Amniotic stem cell (primary cell): Measurements from ENCODE around the gene BRD4.
"Not testable (repeated sequence)": the region's sequence is repeated elsewhere in the genome, so short reads cannot be mapped to it uniquely, and the experiment has no call there.

Experiments
- DNase-seq: peaks from one replicate; lab custom pipeline; 2025; lab: John Stamatoyannopoulos, UW

The BRD4 gene

DNA sequence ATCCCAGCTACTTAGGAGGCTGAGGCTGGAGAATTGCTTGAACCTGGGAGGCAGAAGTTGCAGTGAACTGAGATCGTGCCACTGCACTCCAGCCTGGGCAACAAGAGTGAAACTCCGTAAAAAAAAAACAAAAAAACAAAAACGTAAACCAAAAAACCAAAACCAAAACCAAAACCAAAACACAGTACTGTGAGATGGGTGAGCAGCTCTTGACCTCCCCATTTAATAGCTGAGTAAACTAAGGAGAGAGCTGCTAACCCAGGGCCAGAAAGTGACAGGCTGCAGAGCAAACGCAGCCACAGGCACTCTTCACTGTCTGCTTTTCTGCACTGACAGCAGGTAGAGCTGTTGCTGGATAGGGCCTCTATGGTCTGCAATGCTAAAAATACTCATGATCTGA, 27.7 kb upstream of the BRD4 start:
- not testable (repeated sequence) for DNase-seq

DNA sequence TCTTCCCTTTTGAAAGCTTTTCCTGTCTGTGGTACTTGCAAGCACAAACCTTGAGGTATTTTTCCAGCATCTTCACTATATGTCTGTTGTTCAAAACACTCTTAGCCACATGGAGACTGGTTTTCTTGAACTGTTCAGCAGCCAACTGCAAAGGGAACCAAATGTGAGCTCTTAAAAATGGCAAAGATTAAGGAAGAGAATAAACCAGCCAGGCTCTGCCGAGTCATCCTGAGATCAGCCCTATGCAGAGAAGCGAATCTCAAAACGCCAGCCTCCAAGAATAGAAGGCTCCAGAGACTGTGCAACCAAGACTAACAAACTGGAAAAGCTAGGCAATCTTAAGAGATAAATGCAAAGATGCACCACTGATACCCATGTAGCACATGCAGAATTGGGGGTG, 26.6 kb upstream of the BRD4 start:
- DNase-seq, result no peak

DNA sequence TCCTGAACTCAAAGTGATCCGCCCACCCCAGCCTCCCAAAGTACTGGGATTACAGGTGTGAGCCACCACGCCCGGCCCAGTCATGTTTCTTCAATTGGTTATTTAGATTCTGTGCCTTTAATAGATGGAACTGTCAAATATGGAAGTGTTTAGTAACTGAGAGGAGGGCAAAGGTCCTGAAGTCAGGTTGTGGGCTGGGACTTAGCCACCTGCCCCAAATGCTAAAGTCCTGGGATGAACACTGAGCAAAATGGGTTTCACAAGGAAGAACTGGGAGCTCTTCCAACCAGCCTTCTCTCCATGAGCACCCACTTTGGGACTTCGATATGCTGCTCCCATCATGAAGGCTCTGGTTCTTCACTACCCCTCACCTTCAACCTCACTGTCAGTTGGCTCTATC, 25.6 kb upstream of the BRD4 start:
- no peak for DNase-seq

DNA sequence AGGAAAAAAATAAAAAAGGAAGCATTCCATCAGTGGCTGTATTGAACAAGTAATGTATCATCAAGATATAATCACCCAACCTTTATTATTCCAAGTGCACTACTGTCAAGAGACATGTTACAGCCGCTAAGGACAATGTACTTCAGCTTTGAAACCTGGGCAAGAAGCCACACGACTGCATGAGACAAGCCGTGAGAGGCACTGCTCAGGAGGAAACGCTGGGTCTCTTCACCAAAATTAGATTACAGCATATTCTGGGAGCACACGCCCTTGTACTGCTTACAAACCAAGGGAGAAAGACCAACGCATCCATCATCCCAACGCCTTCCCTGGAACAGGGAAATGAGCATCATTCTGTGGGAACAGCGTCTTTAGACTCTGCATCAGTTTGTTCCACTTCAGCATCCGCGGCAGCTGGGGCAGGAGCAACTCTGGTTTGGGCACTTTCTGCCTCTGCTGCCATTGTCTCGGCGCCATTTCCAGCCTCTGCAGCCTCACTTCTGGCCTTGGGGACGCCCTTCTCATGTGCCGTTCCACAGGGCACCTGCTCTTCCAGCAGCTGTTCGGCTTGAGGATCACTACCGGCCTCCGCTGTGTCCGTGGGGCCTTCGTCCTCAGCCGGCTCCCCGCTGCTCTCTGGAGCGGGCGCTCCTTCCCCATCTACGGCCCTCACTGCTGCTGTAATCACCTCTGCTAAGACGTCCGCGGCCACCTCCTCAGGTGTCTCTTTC, 22.4 kb upstream of the BRD4 start:
- no peak for DNase-seq

DNA sequence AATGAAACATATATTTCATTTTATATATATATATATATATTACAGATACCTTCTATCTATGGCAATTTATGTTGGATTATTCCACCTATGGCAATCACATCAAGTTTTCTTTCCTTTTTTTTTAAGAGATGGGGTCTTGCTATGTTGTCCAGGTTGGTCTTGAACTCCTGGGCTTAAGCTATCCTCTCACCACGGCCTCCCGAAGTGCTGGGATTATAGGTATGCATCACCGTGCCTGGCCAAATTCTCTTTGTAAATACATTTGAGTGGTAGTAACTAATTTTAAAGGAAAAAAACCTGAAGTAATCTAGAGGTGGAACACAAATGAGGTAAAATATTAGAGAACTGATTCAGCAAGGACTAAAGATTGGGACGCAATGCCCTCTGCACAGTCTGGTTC, 21.6 kb upstream of the BRD4 start:
- no peak for DNase-seq

DNA sequence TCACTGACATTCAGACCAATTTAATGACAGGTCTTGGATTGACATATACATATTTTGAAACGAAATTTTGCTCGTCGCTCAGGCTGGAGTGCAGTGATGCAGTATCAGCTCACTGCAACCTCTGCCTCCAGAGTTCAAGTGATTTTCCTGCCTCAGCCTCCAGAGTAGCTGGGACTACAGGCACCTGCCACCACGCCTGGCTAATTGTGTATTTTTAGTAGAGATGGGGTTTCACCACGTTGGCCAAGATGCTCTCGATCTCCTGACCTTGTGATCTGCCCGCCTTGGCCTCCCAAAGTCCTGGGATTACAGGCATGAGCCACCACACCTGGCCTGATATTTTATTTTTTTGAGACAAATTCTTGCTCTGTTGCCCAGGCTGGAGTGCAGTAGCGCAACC, 20.2 kb upstream of the BRD4 start:
- not testable (repeated sequence) for DNase-seq

DNA sequence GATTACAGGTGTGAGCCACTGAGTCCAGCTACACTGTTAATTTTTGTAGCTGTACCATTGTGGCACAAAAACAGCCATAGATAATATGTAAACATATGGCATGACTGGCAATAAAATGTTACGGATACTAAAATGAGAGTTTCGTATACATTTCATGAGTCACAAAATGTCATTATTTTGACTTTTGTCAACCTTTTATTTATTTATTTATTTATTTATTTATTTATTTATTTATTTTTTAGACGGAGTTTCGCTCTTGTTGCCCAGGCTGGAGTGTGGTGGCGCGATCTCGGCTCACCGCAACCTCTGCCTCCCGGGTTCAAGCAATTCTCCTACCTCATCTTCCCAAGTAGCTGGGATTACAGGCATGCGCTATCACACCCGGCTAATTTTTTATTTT, 9.0 kb upstream of the BRD4 start:
- not testable (repeated sequence) for DNase-seq

DNA sequence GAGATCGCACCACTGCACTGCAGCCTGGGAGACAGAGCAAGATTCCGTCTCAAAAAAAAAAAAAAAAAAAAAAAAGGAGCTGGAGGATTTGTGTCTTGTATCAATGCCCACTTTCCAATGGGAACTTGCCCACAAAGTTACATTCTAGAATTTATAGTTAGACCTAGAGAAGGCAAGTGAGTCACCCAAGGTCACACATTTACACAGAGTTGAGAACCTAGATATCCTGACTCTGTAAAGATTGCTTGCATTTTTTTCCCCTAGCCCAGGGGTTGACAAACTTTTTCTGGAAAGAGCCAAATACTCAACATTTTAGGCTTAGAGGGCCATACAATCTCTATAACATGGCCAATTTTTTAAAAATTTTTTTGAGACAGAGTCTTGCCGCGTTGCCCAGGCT, 7.7 kb upstream of the BRD4 start:
- DNase-seq, result no peak

DNA sequence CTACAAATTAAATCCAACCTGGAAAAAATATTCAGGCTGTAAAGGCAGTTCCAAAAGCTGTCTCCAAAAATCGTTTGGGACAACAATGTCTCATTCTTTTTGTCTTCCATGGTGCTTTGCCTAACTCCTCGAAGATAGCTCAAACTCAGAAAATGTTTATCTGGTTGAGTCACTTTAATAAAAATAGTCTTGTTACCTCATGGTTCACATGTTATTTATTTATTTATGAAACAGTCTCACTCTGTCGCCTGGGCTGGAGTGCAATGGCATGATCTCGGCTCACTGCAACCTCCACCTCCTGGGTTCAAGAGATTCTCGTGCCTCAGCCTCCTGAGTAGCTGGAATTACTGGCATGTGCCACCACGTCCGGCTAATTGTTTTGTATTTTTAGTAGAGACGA, 4.9 kb upstream of the BRD4 start:
- DNase-seq, result no peak

DNA sequence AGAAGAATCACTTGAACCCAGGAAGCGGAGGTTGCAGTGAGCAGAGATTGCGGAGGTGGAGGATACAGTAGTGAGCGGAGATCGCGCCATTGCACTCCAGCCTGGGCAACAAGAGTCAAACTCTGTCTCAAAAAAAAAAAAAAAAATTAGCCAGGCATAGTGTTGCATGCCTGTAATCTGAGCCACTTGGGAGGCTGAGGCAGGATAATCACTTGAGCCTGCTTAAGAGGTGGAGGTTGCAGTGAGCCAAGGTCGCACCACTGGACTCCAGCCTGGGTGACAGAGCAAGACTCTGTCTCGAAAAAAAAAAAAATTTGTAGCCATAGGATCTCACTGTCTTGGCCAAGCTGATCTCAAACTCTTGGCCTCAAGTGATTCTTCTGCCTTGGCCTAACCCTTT, 3.7 kb upstream of the BRD4 start:
- not testable (repeated sequence) for DNase-seq

DNA sequence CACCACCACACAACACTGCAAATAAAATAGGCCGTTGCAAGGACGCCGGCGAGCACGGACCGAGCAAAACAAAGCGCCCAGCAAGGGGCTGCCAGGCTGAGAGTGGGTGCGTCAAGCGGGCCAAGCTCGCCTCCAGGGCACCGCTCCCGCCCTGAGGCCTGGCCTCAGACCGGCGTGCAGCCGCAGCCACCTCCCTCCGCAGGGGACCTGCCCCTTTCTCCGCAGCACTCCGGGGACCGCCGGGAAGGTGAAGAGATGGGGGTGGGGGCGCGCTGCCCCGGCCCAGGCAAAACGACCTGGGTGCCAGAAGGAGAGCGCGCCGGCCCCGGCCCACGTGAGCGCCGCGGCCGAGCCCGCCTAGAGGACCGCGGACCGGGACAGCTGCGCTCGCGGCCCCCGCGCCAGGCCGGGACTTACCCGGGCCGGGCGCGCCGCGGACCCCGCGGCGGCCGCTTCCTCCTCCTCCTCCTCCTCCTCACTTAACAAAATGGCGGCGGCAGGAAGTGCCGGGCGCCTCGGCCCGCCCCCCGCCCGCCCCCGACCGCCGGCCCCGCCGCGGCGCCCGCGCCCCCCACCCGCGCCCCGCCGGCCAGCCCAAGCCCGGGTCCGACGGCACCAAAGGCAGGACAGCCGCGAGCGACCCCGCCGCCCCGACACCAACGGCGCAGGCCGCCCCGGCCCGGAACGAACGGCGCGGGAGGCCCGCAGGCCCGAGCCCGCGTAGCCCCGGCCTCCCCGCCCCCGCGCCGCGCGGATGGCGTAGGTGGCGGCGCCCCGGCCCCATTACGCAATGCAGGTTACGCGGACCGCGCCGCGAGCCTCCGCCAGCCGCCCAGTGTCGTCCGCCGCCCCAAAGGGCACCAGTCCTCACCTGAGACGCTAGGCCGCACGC, 674 bp downstream of the BRD4 start:
- DNase-seq, result no peak

DNA sequence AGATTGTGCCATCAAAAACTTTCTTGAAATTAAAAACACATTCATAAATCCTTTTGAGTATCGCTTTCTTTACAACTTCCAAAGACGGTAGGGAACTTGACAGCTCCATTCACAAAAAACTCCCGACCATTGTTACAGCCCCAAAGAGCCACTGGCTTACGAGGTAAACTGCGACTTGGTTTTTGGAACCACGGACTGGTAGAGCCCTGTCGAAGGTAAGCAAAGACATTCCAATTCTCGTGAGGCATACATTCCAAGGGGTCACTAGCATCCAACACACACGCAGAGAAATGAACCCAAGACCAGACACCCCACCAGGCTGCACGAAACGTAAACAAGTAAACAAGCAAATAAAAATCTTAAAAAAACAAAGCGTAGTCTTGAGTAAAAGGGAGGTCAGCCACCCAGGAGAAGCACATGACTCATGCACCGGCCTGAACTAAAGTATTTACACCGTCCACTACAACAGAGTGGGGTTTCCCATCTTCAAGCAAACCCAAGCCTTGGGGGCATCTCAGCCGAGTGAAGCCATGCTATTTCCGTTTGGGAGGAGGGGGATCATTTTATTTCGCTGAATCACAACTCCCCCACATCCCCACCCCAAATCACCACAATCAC, 1.4 kb downstream of the BRD4 start:
- DNase-seq, result peak; percentile 77

DNA sequence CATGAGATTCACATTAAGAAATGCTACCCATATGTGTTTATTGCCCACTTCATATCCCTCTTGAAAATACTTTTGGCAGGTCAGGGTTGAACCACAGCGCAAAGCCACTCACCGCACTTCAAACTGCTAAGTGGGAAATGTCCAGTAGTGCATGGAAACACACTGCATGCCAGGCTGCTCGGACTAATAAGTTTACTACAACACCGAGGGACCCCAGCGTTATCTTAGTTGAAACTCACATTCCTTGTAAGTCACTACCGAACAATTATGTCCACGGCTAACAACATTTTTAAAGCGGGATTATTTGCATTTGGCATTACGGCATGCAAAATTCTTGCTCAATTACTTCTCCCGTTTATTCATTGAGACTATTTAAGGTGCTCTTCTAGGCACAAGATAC, 4.0 kb downstream of the BRD4 start:
- DNase-seq, result no peak

DNA sequence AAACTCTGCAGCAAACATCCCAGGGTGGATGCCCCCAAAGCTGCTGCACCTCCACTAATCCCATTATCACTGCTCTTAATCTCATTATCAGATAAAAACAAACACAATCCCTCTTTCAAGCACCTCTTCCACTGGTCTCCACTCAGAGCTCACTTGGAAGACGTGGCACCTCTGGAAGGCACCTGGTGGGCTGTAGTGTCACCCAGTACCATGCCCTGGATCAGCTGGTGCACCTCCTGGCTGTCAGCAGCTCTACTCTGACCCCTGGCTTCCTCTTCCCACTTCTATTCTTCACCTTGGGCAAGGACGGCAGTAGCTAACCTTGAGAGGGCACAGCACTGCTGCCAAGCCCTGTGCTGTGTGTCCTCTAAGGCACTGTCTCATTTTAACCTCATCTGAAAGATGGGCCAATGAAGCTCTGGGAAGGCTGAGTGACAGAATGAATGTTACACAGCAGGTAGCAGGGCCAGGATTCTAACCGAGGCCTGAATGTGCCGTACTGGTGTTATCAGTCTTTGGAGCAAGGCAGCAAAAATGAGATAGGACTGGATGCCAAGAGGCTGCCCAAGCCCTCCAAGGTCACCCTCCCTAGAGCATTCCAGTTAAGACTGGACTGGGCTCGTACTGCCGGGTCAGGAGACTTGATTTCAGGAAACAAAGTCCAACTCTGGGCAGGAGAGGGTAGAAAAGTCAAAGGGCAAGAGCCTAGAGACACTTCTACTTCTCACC, 7.4 kb downstream of the BRD4 start:
- no peak for DNase-seq

DNA sequence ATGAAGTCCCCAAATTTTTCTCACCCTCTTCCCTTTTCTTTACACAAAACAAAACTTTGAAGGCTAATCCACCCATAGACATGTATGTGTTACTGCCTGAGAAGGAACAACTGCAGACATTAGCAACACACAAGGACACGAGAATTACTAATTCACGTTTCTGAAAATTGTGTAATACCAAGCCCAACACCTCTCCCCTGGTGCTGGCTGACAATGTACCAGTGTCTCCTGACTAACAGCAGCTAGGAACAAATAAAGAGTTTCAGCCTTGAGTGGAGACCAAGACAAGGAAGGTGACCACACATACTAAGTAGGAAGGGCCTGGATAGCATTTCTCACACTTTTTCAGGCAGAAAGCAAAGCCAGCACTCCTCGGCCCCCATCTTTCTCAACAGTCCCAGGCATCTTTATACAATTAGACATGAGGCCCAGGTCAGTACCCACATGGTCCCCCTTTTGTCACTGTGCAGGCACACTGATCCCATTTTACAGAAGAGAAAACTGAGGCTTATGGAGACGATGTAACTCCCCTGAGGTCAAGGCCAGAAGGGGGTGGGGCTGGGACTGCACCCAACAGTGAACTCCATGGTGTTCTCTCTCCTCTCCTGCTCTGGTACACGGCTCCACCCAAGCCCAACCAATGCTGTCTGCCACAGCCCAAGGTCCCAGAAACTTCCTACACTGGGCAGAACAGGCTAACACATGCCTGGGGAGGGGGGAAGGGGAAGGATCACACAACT, 8.7 kb downstream of the BRD4 start:
- DNase-seq, result no peak

DNA sequence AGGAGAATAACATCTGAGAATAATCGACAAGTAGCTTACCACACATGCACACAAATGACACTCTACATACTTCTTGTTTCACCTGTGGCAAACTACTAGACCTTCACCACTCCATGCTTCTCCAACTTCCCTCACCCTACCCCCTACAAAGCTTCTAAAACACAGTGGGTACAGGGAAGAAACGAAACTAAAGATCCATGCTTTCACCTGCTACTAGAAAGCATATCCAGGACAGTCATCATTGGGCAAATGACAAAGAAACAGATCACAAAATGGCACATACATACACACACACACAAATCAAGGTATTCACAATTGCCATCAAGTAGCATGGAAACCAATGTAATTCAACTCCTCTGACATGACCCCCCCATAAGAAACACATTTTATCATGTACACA, 10.6 kb downstream of the BRD4 start:
- DNase-seq, result no peak

DNA sequence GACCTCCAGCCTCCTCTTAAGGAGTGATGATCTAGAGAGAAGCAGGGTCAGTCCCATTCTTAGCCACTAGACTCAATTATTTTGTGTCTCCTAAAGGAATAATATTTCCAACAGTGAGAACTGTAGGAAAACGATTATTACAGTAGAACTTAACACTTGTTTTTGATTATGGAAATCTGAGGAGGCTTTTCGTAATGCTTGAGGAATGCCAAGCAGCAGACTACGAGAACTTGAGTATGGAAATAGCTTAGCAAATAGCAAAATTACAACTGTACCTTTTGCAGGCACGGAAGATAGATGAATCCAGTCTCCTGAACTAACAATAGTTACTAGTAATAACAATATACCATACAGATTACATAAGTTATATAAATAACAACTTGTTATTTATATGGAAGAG, 12.2 kb downstream of the BRD4 start:
- DNase-seq, result peak; percentile 50

DNA sequence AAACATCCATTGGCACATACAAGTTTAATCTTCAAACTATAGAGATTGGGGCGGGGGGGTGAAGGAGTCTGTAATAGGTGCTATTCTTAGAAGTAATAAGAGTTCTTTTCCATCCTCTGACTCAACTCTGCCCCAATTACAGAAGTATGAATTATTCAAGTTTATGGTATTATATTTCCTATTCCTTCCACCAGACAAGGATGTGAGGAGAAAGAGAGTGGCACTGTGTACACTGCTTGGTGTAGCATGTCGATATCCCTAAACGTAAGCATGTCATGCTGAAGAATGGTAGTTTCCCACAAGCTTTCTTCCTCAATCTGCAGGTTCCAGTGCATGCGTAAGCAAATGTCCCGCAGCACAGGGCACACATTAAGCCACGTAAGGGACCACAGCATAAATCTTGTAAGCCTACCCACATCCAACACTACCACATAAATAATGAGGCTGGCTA, 14.1 kb downstream of the BRD4 start:
- DNase-seq, result no peak

DNA sequence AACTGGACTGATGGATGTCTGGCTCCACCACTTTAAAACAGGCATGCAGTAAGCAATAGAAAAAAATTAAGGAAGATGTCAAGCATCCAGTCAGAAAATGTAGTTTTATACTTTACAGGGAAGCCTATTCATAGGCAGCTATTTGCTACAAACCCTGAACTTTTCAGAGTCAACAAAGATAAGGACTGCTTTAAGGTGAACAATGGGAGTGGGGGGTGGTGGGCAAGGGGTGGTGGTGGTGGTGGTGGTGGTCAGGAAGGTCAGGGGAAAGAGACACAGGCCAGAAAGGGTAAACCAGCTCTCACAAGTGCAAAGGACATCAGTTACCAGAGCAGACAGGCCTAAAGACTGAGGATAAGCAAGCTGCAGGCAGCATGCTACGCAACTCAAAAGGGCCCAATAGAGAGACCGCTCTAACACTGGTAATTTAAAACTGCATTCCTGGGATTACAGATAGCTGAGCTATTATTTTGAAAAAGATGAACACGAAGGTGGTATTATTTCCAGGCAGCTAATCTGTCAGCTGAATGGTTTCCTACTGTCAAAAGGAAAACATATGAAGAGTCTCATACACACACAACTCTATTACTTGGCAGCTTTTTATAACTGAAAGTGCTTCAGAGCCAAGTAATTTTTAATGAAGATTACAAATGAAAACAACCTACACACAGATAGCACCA, 14.8 kb downstream of the BRD4 start:
- DNase-seq, result no peak

DNA sequence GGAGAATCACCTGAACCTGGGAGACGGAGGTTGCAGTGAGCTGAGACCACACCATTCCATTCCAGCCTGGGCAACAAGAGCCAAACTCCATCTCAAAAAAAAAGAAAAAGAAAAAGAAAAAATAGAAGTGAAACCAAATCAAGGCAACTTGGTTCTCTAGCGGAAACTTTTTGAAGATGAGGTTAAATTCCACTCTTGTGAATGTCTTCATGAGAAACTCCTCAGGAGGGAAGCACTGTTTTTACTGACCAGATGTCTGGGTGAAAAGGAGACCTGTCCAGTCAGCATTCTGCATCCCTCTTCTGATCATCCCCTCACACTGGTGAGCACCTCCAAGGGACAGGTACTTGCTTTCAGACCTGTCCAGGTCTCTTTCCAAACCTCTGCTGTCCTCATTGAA, 15.8 kb downstream of the BRD4 start:
- no peak for DNase-seq

DNA sequence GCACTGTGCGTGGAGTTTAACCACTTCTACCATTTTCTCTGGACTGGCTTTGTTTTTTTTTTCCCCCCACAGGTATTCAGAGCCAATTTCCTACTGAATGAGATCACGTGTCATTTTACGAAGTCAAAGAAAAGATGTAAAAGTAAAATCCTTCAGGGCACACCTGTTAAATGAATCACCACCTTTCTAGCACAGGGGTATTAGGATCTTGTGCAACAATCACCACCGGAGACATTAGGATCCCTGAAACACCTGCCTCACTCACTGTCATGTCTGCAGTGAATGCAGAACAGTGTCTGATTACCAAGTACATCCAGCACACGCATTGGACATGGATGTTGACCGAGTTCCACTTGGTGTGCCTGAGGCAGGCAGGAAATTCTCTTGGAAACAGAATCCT, 17.2 kb downstream of the BRD4 start:
- no peak for DNase-seq
